Panc1 (cell line): ENCODE measurements around the gene CITED4. TPM values are rescaled to one million over a fixed set of nuclear protein-coding genes. Genes with fewer than 3 reads are reported as not detected.
"Not testable (repeated sequence)": the region's sequence is repeated elsewhere in the genome, so short reads cannot be mapped to it uniquely, and the experiment has no call there.

Experiments
- ATAC-seq: fragments of 200-7000 bp; cut with Tn5 transposase; 2 replicates; pipeline ENCODE4 v1.9.1; 2020; ENCODE audit warnings: mild to moderate bottlenecking, moderate library complexity
- BruUV-seq: library from RNA; stranded (reverse); fragments of 400-500 nt; replicated peaks from 2 replicates; lab custom pipeline; 2021; lab: Mats Ljungman, UMichigan
- CTCF ChIA-PET: fragments of 300-600 bp; sonication (Branson Sonifier 250); formaldehyde crosslinking; loops from one replicate; lab custom pipeline; 2022; ENCODE audit warnings: antibody characterized with exemption; lab: Charles Lee
- POLR2A ChIA-PET: fragments of 300-600 bp; sonication (Branson Sonifier 250); formaldehyde crosslinking; loops from one replicate; lab custom pipeline; 2022; ENCODE audit warnings: antibody characterized with exemption; lab: Charles Lee
- DNase-seq: peaks from one replicate; pipeline ENCODE4 v3.0.0-alpha.2; 2010; ENCODE audit warnings: low read depth, low spot score
- H3K27ac ChIP-seq: 2 replicates; pipeline ENCODE4 v1.5.1; 2011; ENCODE audit warnings: mild to moderate bottlenecking, low read length, inconsistent platforms
- H3K27me3 ChIP-seq: fragments of 200-500 bp; sonication (Bioruptor generic); 2 replicates; pipeline ENCODE4 v1.6.0; 2014; ENCODE audit warnings: low read length, inconsistent platforms; ENCODE audit not compliant: control insufficient read depth, insufficient read depth
- H3K36me3 ChIP-seq: fragments of 200-500 bp; sonication (Bioruptor generic); 2 replicates; pipeline ENCODE4 v1.5.1; 2014; ENCODE audit warnings: inconsistent platforms, mild to moderate bottlenecking, low read length, moderate library complexity; ENCODE audit not compliant: control insufficient read depth, insufficient read depth
- H3K4me1 ChIP-seq: 2 replicates; pipeline ENCODE4 v1.5.1; 2011; ENCODE audit warnings: inconsistent platforms, mild to moderate bottlenecking, low read length, moderate library complexity; ENCODE audit not compliant: control insufficient read depth, insufficient read depth
- H3K4me3 ChIP-seq, 2 experiments: 2 replicates each; pipeline ENCODE4 v1.5.1; 2011 to 2012; ENCODE audit warnings: low read depth in 2 of 2, low read length in 2 of 2, mild to moderate bottlenecking in 2 of 2, inconsistent platforms in 1 of 2, moderate library complexity in 1 of 2
- H3K9me3 ChIP-seq: fragments of 200-500 bp; sonication (Bioruptor generic); 2 replicates; pipeline ENCODE4 v1.5.1; 2014; ENCODE audit warnings: low read depth, mild to moderate bottlenecking, inconsistent platforms, low read length, moderate library complexity; ENCODE audit not compliant: control insufficient read depth, insufficient read depth
- POLR2AphosphoS5 ChIP-seq: IDR thresholded peaks from 2 replicates; pipeline ENCODE4 v1.6.1; 2012; ENCODE audit warnings: mild to moderate bottlenecking, low read depth, low read length, moderate library complexity
- SIN3A ChIP-seq: IDR thresholded peaks from 2 replicates; pipeline ENCODE4 v1.6.1; 2012; ENCODE audit warnings: low read depth, mild to moderate bottlenecking, low read length, moderate library complexity, borderline replicate concordance; ENCODE audit not compliant: insufficient read depth
- TCF7L2 ChIP-seq: IDR thresholded peaks from 2 replicates; pipeline ENCODE4 v1.6.1; 2011; ENCODE audit warnings: mild to moderate bottlenecking, low read depth, low read length, inconsistent platforms
- in situ Hi-C: cut with HindIII; loops from 2 replicates; pipeline ENCODE4 v1.10.0; 2016; ENCODE audit warnings: low sequenced_read_pairs, low pct_unique_long_range_greater_than_20kb
- intact Hi-C: fragments of 100-400 bp; cut with micrococcal nuclease; formaldehyde crosslinking; loops from one replicate; pipeline ENCODE4 v1.10.0; 2022; ENCODE audit not compliant: unreplicated experiment
- total RNA-seq: library from RNA; stranded (reverse); gene quantifications from one replicate; pipeline ENCODE4 v1.2.1, GENCODE V29; 2021; ENCODE audit not compliant: unreplicated experiment
- TF ChIP-seq, protein P1 (sequence below), 2 experiments: IDR thresholded peaks; 2 replicates each; pipeline ENCODE4 v1.6.1; 2011 to 2012; ENCODE audit warnings: low read depth in 2 of 2, control low read depth in 1 of 2, low read length in 1 of 2, mild to moderate bottlenecking in 1 of 2, moderate library complexity in 1 of 2; ENCODE audit not compliant: insufficient read depth in 1 of 2
- TF ChIP-seq, protein P2 (sequence below): fragments of 450-650 bp; IDR thresholded peaks from 2 replicates; pipeline ENCODE4 v1.5.1; 2017; ENCODE audit warnings: mild to moderate bottlenecking

The CITED4 gene
- total RNA-seq, 1 experiment from 2014 or later, result 145 TPM

DNA sequence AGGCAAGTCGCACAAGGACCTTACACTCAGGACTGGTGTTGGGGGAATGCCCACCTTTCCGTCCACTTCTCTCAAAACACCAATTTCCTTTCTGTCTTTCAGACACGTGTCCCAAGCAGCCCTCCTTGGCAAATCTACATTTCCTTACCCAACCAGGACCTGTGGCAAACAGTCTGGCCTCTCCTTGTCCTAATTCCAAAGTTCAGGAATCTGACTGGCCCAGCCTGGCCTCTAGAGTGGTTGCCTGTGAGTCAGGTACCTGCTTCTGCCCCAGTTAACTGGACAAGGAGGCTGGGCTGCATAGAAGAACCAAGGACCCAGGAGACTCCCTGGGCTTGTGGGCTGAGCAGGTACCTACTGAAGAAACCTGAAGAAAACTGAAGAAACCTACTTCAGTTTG is 34.3 kb upstream of the CITED4 start:
- Histone ChIP-seq H3K4me3 (no peak overlapping the region), H3K27me3 (no peaks in the 10 kb centered on the region), H3K36me3 (no peaks in the 10 kb centered on the region), H3K27ac (peak overlapping the region; percentile 75; the same call in 1 of the 2 replicates), H3K9me3 (peaks cover 7% of the 10 kb centered on the region; the same call in 1 of the 2 replicates), H3K4me1 (peaks cover 19% of the 10 kb centered on the region)
- intact Hi-C loops, result no loop called here
- CTCF ChIA-PET, result interaction anchor here (0.7 kb wide), 1 partner anchor 52 kb away, joined by 5 read pairs; no protein-coding TSS in a partner anchor
- TF ChIP-seq, protein P1, sequence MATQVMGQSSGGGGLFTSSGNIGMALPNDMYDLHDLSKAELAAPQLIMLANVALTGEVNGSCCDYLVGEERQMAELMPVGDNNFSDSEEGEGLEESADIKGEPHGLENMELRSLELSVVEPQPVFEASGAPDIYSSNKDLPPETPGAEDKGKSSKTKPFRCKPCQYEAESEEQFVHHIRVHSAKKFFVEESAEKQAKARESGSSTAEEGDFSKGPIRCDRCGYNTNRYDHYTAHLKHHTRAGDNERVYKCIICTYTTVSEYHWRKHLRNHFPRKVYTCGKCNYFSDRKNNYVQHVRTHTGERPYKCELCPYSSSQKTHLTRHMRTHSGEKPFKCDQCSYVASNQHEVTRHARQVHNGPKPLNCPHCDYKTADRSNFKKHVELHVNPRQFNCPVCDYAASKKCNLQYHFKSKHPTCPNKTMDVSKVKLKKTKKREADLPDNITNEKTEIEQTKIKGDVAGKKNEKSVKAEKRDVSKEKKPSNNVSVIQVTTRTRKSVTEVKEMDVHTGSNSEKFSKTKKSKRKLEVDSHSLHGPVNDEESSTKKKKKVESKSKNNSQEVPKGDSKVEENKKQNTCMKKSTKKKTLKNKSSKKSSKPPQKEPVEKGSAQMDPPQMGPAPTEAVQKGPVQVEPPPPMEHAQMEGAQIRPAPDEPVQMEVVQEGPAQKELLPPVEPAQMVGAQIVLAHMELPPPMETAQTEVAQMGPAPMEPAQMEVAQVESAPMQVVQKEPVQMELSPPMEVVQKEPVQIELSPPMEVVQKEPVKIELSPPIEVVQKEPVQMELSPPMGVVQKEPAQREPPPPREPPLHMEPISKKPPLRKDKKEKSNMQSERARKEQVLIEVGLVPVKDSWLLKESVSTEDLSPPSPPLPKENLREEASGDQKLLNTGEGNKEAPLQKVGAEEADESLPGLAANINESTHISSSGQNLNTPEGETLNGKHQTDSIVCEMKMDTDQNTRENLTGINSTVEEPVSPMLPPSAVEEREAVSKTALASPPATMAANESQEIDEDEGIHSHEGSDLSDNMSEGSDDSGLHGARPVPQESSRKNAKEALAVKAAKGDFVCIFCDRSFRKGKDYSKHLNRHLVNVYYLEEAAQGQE (IDR thresholded peaks at IDR 0.05; ENCODE audit: insufficient read depth in 1 of 2, low read depth in 2 of 2, low read length in 1 of 2), result no peak
- TF ChIP-seq TCF7L2 (no peak), POLR2AphosphoS5 (no peak), SIN3A (no peak)
- TF ChIP-seq, protein P2, sequence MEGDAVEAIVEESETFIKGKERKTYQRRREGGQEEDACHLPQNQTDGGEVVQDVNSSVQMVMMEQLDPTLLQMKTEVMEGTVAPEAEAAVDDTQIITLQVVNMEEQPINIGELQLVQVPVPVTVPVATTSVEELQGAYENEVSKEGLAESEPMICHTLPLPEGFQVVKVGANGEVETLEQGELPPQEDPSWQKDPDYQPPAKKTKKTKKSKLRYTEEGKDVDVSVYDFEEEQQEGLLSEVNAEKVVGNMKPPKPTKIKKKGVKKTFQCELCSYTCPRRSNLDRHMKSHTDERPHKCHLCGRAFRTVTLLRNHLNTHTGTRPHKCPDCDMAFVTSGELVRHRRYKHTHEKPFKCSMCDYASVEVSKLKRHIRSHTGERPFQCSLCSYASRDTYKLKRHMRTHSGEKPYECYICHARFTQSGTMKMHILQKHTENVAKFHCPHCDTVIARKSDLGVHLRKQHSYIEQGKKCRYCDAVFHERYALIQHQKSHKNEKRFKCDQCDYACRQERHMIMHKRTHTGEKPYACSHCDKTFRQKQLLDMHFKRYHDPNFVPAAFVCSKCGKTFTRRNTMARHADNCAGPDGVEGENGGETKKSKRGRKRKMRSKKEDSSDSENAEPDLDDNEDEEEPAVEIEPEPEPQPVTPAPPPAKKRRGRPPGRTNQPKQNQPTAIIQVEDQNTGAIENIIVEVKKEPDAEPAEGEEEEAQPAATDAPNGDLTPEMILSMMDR, result no peak
- BruUV-seq, result no TSS peak
- in situ Hi-C loops, result no loop called here
- POLR2A ChIA-PET, result interaction anchor here (0.6 kb wide), 1 partner anchor 41 kb away, joined by 13 read pairs; no protein-coding TSS in a partner anchor
- DNase-seq (no peak), ATAC-seq (no peak)

- Histone ChIP-seq H3K9me3 (peaks cover 7% of the 10 kb centered on the region; the same call in 1 of the 2 replicates), H3K27me3 (no peaks in the 10 kb centered on the region), H3K4me3 (no peak overlapping the region), H3K36me3 (no peaks in the 10 kb centered on the region), H3K27ac (peak overlapping the region; percentile 75; the same call in 1 of the 2 replicates), H3K4me1 (peaks cover 19% of the 10 kb centered on the region)
- in situ Hi-C loops, result no loop called here
- ChIA-PET POLR2A (no interaction called here), CTCF (interaction anchor here (0.6 kb wide), 1 partner anchor 31 kb away, joined by 8 read pairs; no protein-coding TSS in a partner anchor)
- DNase-seq, result no peak
- TF ChIP-seq, protein P1 (IDR thresholded peaks at IDR 0.05; ENCODE audit: insufficient read depth in 1 of 2, low read depth in 2 of 2, low read length in 1 of 2), result no peak
- TF ChIP-seq POLR2AphosphoS5 (no peak), SIN3A (no peak), TCF7L2 (no peak)
- TF ChIP-seq, protein P2, result no peak
- intact Hi-C loops, result no loop called here
- ATAC-seq, result no peak
- no TSS peak for BruUV-seq
Observed at GRCh38 chr1:40895601-40896000, 33.4 kb upstream of the CITED4 start.

DNA sequence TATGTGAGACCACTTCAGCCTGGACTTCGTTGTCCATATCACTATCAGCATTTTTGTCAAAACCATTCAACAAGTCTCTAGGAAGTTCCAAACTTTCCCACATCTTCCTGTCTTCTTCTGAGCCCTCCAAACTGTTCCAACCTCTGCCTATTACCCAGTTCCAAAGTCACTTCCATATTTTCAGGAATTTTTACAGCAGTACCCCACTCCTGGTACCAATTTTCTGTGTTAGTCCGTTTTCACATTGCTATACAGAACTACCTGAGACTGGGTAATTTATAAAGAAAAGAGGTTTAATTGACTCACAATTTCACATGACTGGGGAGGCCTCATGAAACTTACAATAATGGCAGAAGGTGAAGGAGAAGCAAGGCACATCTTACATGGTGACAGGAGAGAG is 32.7 kb upstream of the CITED4 start:
- BruUV-seq, H3K9me3 ChIP-seq, H3K36me3 ChIP-seq, H3K4me3 ChIP-seq, in situ Hi-C loops, H3K27ac ChIP-seq, POLR2A ChIA-PET, intact Hi-C loops, H3K27me3 ChIP-seq, CTCF ChIA-PET, ATAC-seq, DNase-seq: not testable (repeated sequence)
- H3K4me1 ChIP-seq, result peaks cover 19% of the 10 kb centered on the region
